NCI-H146 (cell line): ENCODE data around the gene APAF1.
"Not testable (repeated sequence)": the region's sequence is repeated elsewhere in the genome, so short reads cannot be mapped to it uniquely, and the experiment has no call there.

Experiments
- DNase-seq: peaks from one replicate; lab custom pipeline; 2025; lab: John Stamatoyannopoulos, UW

Gene APAF1

DNA sequence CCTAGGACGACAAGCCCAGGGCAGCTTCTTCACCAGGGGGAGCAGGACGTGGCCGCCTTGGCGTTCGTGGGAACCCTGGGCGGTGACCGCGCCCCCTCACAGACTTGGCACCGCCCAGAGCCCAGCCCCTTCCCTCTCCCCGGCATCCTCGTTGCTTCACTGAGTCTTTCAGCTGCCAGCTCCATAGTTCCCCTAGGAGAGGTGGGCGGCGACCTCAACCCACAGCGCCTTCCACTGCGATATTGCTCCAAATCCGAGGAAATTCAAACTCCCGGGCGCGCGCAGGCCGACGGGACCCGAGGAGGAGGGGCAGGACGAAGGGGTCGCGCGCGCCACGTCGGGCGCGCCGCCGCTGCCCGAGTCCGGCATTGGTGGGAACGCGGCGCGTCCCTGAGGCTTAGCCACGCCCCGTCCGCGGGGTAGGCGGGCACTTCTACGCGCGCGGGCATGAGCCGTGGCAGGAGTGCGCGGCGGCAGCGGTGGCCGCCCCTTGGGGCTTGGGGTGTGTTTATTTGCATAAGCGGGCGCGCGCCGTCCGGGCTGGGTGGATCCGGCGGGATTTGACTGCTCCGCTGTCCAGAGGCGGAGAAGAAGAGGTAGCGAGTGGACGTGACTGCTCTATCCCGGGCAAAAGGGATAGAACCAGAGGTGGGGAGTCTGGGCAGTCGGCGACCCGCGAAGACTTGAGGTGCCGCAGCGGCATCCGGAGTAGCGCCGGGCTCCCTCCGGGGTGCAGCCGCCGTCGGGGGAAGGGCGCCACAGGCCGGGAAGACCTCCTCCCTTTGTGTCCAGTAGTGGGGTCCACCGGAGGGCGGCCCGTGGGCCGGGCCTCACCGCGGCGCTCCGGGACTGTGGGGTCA lies at the start of gene APAF1, which contains the start of gene IKBIP:
TSS of gene APAF1 (plus strand) at position 579 of the 860 bp plus-strand sequence. CDS start 3,070 bp downstream, outside the sequence.
TSS of gene IKBIP (minus strand) at position 77 of the 860 bp plus-strand sequence. CDS start 87 bp downstream, outside the sequence.
- DNase-seq = peak; percentile 97

GRCh38 chr12:98597313-98597712 lies 47.8 kb upstream of the APAF1 start:
- DNase-seq = not testable (repeated sequence)

- DNase-seq = no peak
These were observed 43.2 kb upstream of the APAF1 start for GRCh38 chr12:98601924-98602323.

DNA sequence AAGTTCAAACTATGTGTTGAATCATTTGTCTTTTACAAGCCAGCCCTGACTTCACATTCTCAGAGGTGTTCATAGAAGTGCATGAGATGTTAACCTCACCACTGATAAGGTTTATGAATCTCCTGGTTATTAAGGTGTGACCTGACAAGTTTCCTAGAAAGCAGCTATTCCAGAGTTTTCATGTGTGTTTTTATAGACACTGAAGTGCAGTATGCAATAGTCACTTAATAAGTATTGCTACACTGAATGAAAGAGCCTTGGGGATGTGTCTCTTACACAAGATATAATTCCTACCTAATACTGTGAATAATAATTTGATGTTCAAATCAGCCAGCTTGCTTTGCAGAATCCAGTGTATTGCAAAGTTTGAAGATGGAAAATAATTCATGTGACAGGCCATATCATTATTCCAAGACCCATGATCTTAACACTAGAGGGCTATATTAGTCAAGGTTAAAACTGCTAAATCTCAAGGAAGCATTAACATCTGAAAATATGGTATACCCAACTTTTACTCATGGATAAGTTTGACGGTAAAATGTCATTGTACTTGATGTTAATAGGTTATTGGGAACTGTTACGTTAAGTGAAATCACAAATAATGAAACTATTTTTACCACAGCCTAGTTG lies 38.6 kb upstream of the APAF1 start:
- no peak for DNase-seq

GRCh38 chr12:98610596-98610995 lies 34.5 kb upstream of the APAF1 start:
- no peak for DNase-seq

- no peak for DNase-seq
These were observed 32.3 kb upstream of the APAF1 start for GRCh38 chr12:98612696-98613334.

GRCh38 chr12:98618952-98619351 lies 26.1 kb upstream of the APAF1 start:
- DNase-seq = no peak

DNA sequence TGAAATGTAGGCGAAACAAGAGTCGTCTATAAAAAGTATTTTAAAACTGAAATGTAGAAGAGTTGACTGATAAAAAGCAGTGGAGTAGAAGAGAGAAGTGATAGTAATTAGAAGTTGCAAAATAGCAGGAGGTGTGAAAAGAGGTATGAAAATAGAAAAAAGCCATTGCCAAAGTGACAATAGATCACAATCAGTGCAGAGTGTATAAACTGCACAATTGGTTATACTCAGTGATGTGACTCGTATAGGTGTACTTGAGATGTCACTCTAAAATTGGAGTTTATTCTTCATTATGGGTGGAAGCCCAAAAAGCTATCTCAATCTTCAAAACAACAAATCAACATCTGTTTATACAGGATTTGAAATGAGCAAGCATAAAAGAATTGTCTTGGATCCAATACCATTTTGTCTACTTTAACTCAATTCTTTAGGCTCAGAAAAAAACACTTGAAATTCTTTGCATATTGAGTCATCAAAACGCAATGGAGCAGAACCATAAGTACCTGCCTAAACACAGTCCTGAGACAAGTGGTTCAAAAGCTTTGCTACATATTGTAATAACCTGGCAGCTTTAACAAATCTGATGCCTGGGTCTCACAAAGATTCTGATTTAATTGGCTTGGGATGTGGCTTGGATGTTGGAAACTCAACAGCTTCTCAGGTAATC lies 9.3 kb upstream of the APAF1 start:
- no peak for DNase-seq

DNA sequence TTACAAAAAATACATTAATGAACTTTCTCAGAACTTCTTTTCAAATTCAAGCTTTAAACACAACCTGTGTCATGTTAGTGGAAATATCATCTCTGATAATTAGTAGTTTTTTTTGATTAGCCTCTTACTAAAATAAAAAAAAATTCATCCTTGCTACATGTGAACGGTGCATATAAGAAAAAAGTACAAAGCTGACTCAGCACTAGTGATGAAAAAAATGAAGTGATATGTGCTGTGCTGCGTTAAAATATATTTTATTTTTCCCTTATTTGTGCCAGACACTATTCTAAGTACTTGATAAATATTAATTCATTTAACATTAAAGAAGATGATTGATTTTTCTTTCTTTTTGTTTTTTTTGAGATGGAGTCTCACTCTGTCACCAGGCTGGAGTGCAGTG lies 8.0 kb upstream of the APAF1 start:
- DNase-seq = no peak

DNA sequence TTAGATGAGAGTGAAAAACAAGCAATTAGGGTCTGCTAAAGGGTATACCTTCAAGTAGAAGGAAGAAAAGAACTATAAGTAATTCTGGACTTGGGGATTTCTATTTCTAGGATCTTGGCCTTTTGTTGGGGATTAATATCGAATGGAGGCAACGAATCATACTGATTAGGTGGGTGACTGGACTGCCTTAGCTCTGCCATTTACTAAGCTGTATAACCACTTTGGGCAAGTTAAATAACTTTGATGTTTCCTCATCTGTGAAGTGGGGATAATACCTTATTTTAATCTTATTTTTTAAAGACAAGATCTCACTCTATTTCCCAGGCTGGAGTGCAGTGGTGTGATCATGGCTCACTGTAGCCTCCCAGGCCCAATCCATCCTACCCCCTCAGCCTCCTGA lies 7.1 kb upstream of the APAF1 start:
- no peak for DNase-seq

DNA sequence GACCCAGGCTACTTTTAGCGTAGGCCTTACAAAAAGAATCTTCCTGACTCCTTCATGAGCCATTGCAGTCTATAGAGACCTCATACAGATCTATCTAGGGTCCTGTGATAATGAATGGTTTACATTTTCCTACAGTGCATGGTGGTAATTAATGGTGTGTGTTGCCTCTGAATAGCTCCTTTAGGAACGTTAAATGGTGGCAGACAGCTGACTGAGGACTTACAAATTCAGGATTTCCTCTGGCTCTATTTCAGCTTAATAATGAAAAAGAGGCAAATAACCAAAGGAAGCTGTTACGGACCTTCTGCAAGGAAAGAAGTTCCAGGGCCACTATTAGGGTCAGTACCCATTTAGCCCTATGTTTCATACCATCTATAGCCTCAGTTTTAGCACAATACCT lies 5.6 kb upstream of the APAF1 start:
- DNase-seq = no peak

GRCh38 chr12:98642801-98643200 lies 2.3 kb upstream of the APAF1 start:
- DNase-seq = not testable (repeated sequence)

- peak; percentile 77 for DNase-seq
These were observed 718 bp upstream of the APAF1 start for GRCh38 chr12:98644433-98644711.

DNA sequence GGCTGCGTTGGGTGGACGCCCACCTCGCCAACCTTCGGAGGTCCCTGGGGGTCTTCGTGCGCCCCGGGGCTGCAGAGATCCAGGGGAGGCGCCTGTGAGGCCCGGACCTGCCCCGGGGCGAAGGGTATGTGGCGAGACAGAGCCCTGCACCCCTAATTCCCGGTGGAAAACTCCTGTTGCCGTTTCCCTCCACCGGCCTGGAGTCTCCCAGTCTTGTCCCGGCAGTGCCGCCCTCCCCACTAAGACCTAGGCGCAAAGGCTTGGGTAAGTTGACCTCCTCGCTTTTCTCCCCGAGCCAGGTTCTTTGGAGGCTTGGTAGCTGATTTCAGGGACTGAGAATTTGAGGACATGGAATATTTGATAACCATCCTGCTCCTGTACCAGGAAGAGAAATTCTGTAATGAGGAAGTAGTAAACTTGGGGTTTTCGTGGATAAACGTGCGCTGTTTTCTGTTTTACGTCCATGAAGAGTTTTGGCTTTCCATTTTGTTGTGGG lies 530 bp downstream of the APAF1 start:
- DNase-seq = peak; percentile 44

DNA sequence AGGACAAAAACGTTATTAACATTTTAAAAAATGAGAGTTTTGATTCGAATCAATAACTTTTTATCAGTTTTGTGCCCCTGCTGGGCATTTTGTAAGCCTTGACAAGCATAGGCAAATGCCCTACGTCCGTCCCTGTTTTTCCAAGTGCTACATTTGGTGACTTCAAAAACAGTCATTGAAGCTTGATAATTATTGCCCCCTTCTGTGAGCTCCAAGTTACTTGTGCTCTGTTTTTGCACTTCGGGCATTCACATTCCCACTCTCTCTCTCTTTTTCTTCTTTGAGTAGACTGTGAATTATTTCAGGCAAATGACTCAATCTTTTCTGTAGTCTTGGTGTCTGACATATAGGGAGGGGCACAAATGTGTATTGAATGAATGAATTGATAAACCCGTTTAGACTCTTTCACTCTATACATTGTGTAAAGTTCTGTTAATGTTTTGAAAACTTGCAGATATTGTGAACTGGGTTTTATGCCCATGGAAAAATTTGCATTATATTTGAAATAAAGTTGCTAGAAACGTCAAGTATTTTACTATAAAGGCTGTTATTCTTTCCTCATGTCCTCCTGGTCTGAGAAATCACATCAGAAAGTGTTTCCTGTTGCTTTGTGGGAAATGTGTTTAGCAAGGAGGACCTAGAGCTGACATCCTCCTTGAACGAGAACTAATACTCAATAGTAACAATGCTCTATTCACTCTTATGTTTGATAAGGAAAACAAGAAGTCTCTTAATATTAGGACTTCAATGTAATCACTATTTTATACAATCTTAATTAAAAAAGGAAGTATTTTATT lies 1.4 kb downstream of the APAF1 start:
- DNase-seq = peak; percentile 3

DNA sequence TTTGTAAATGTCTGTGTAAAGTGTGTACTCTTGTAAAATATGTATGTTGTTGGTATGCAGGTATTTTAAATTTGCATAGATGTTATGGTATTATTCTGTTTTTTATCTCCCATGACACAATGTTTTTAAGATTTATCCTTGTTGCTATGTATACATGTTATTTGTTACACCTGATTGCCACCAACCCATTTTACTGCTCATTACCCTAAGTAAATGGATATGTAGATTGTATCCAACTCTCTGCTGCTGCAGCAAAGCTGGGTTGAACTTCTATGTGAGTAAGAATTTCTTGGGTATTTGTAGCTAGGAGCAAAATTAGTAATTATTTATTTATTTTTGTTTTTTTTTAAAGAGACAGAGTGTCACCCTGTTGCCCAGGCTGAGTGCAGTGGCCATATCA lies 6.2 kb downstream of the APAF1 start:
- DNase-seq = no peak

DNA sequence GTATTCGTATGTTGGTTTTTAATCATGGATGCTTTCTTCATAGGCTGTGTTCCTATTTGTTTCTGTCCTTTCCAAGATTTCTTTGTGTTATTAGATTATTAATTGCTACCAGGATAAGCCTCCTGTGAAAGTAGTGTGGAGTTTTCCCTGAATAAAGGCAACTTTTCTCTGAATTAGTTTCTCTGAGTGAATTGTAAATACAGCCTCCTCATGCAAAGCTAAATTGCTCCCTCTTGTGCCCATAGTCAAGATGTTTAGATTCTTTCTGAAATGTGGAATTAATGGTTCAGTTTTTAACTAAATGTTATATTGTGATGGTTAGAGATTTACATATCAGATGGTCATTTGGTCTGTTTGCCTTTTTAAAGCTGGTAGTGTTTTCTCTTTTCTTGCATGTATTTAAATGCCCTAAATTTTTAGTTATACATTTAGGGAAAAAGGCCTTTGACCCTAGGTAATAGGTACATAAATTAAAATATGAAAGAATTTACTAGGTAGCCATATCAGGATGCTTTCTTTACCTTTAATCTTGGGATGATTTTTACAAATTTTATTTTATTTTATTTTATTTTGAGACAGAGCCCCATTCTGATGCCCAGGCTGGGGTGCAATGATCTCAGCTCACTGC lies 8.9 kb downstream of the APAF1 start:
- peak; percentile 48 for DNase-seq

DNA sequence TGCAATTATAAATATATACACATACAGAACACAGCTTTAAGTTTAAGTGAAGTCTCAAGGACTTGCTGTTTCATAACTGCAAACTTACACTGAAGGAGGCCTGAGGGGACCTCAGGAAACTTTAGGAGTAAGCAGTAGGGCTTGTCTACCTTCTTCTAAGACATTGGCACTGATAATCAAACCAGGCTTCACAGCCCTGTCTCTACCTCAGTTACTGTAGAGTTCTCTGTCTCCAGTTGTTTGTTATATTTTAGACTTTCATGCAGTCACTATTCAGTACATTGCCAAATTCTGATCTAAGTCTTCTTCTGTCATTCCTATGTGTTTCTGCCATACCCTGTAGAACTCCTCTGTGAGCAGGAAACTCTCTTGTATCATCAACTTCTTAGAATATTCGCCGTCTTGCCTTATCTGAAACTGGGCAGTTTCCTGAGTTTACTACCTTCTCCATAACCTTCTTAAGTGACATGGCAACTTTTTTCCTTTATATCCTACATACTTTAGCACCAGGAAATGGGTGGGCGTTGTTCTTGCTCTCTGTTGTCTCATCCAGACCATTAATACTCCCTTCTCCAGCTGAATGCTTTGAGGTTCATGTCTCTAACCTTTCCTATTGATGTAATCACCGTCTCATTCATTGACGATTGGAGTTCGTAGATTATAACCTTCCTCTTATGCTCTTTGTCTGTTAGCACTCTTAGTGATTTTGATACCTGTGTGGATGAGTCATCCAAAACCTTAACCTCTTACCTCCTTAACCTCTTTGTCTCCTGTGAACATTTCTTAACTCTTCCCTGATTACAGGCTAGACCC lies 11.4 kb downstream of the APAF1 start:
- no peak for DNase-seq

- DNase-seq = no peak
These were observed 15.4 kb downstream of the APAF1 start for GRCh38 chr12:98660521-98660920.

GRCh38 chr12:98669751-98670150 lies 24.7 kb downstream of the APAF1 start:
- DNase-seq = no peak
